Stimulated activated CD4-positive, alpha-beta T cell treated with anti-CD3 and anti-CD28 coated beads, Interleukin-15, amount 100 ng/mL, for 24 hours (primary cell): Measurements from ENCODE around the gene SLC35E4.
"Not testable (repeated sequence)": the region's sequence is repeated elsewhere in the genome, so short reads cannot be mapped to it uniquely, and the experiment has no call there.

Source experiments
- DNase-seq: peaks from one replicate; pipeline ENCODE4 v3.0.0-alpha.2; 2020

The SLC35E4 gene

DNA sequence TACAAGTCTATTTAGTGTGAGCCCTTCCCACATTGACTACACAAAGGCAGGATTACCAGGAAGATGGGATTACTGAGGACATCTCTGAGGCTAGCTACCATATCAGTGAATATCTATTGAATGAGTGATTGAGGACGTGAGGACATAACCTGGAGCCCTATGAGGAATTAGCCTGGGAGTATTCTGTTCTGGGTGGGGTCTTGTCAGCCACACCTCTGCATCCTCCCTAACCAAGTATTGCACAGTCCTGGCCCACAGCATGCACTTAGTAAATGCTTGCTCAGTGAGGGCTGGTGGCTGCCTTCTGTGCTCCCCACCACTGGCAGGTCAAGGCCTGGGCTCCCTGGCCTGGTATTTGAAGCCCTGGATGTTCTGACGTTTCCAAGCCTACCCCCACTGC is 17.3 kb downstream of the SLC35E4 start:
- no peak for DNase-seq

DNA sequence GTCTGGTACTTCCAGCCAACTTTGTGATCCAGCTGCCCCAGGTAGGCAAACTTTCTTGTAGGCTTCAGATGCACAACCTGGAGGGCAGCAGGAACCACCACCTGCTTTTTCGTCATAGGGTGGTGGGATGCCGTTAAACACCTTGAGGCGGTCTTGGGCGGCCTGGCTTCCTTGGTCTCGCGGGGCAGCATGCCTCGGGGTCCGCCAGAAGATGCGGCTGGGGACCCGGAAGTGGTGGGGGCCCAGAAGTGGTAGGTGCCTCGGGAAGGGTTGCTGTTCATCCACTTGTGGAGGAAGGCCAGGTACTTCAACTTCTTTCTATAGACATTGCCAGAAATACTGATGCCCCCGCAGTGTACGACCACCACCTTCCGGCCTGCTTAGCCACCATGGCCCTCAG is 18.8 kb downstream of the SLC35E4 start:
- DNase-seq, result no peak

GRCh38 chr22:30655532-30655931 is 20.0 kb downstream of the SLC35E4 start:
- no peak for DNase-seq

- no peak for DNase-seq
These were observed 26.5 kb downstream of the SLC35E4 start for GRCh38 chr22:30662040-30662439.

GRCh38 chr22:30664798-30665197 is 29.2 kb downstream of the SLC35E4 start:
- DNase-seq, result no peak

DNA sequence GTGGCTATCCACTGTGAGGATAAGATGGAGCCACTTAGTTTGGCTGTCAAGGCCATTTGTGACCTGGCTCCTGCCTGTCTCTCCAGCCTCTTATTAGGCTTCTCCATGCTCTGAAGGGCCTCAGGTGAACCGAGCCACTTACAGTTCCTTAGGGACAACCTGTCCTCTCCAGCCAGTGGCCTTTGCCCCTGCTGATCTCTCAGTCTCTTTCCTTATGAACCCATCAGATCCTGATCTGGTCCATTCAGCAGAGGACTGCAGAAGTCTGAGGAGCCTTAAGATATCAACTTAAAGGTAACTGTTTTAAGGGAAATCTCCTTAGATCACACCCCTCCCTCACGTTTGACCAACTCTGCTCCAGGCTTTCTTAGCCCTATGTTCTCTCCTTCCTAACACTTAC is 29.7 kb downstream of the SLC35E4 start:
- no peak for DNase-seq

DNA sequence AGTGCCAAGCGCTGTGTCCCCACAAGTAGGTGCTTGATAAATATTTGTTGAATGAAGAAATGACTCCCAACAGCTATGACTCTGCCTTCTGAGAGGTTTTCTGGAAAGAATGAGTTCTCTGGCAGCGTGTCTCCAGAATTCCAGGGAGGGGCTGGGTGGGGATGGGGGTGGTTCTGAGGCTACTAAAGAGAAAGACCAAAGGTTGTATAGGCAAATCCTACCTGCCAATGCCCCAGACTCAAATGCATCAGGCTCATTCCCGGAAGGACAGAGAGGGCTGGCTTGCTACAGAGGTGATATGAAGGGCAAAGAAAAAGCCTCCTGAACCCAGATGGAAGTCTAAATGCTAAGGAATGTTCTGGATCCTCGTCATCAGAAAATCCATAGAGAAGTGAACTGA is 30.2 kb downstream of the SLC35E4 start:
- no peak for DNase-seq

GRCh38 chr22:30667107-30667493 is 31.5 kb downstream of the SLC35E4 start:
- DNase-seq, result peak; percentile 22

GRCh38 chr22:30667494-30668385 is 32.2 kb downstream of the SLC35E4 start, which contains the start of gene DUSP18:
Gene DUSP18 (minus strand): TSS chr22:30667875. CDS start chr22:30664003, 3,872 bp downstream.
- peak; percentile 94 for DNase-seq

DNA sequence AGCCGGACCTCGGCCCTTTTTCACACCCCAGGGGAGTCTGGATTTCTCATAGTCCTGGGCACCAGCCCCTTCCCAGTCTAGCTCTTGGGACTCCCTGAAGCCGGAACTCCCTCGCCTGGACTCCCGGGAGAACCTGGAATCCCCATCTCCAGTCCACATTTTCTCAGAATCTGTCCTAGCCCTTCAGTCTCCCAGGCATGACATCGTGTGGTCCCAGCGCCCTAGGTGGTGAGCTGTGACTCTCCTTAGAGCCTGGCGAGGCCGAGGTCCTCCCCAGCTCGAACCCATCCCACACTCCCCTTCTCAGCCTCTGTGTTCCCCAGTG is 32.8 kb downstream of the SLC35E4 start:
- DNase-seq, result no peak

DNA sequence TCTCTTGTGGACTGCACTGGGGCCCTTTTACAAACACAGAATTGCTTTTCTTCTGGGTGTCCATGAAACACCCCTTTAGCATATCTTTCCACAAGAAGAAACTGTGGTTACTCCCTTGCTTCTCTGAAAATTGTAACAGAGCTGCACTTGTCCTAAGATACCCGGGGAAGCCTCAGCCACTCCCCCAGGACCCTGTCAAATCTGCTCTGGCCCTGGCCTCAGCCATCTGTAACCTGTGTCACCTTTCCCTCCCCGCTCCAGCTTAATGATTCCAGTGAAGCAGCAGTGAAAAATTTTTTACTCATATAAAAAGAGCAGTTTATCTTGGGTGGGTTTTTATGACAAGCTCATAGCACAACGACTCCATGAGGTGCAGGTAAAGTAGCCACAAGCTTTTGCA is 35.5 kb downstream of the SLC35E4 start:
- no peak for DNase-seq

DNA sequence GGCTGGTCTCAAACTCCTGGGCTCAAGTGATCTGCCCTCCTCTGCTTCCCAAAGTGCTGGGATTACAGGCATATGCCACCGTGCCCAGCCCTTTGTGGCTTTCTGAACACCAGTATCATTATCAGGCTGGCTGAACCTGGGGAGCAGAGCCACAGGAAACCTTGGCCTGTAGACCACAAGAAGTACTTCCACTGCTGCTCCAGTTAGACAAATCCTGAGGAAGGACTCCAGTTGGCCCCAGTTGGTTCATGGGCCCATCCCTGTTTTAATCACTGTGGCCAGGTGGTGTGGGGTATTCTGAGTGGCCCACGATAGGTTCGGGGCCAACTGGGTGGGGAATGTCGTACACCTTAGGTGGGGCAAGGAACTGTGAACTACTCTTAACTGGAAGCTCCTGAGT is 37.6 kb downstream of the SLC35E4 start:
- DNase-seq, result no peak

DNA sequence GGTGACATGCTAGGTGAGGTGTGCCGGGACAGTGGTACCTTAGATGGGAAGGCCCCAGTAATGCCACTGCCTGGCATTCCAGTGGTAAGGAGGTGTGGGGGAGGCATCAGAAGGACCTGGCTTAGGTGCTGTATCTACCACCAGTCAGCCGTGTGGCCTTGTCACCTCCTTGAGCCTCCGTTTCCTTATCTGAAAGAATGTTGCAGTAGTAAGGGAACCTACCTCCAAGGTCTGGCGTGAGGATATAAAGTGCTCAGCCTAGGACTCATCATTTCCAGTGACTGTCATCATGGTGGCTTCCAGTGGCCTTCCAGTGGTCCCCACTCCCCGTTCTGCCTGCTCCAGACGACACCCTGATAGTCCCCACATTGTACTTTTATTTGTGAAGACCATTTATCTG is 38.9 kb downstream of the SLC35E4 start:
- no peak for DNase-seq

DNA sequence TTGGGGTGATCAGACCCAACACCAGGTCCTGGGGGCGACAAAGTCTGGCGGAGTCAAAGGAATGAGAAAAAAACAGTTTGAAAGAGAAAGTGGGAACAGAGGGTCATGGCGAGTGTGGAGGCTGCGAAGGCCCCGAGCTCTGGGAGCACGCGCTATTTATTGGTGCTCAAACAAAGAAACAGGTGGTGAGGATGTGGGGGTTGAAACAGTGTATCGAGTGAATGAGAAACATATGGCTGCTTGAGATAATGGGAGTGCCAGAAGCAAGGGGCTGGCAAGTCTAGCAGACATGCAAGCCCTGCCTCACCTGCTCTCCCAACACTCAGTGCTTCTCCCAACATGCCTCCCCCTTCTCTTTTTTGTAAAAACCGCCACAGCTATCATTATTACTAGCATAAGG is 39.9 kb downstream of the SLC35E4 start:
- DNase-seq, result no peak

- DNase-seq, result not testable (repeated sequence)
These were observed 41.0 kb downstream of the SLC35E4 start for GRCh38 chr22:30676565-30676964.

- not testable (repeated sequence) for DNase-seq
These were observed 44.5 kb downstream of the SLC35E4 start for GRCh38 chr22:30679895-30680690.

DNA sequence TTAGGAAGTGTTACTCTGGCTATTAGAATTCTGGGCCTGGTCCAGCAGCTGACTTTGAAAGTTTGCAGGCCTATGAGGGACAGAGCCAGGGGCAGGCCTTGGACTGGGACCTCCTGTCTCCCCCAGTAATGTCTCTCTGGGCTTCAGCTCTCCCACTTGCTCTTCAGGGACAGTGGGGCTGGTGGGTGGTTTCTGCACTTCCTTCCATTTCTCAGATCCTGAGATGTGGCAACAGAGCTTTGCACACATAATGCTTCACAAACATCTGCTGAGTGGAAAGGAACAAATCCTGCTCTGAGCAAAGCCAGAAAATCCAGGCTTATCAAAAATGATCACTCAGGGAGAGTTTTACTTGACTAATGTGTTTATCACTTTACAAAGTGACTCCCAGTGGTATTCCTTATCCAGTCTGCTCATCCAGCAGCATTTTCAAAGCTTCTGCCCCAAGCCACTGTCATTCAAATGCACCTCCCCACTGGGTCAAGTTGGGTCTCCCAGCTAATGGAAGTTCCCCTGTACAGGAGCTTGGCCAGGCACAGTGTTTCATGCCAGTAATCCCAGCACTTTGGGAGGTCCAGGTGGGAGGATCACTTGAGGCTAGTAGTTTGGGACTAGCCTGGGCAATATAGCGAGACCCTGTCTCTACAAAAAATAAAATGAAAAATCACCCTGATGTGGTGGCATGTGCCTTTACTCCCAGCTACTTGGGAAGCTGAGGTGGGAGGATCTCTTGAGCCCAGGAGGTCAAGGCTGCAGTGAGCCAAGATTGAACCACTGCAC is 45.6 kb downstream of the SLC35E4 start:
- DNase-seq, result no peak

GRCh38 chr22:30681831-30682230 is 46.2 kb downstream of the SLC35E4 start:
- no peak for DNase-seq

DNA sequence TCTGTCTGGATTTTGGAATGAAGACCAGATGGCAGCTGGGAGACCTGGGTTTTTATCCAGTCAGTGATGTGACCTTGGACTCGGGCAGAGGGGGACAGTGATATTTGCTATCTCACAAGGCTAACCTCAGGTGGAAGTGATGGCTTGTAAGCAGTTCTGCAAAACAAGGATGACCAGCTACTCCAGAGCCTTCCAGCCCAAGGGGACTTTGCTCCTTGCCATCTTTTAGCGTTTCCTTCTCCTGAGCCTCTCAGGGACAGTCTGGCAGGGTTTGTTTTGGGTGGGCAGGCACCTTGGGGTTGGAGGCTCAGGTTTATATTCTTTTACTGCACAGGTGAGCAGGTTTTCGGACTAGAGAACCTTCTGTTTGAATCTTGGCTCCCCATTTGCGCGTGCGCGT is 49.6 kb downstream of the SLC35E4 start:
- DNase-seq, result no peak

DNA sequence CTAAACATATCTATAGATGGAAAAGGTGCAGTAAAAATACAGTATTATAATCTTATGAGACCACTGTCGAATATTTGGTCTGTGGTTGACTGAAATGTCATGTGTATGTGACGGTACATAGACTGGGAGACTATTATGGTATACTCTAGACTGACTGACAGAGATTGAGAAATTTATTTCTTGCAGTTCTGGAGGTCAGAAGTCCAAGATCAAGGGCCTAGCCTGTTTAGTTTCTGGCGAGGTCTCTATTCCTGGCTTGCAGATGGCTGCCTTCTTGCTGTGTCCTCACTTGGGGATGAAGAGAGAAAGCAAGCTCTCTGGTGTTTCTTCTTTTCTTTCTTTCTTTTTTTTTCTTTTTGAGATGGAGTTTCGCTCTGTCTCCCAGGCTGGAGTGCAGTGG is 51.8 kb downstream of the SLC35E4 start:
- no peak for DNase-seq

DNA sequence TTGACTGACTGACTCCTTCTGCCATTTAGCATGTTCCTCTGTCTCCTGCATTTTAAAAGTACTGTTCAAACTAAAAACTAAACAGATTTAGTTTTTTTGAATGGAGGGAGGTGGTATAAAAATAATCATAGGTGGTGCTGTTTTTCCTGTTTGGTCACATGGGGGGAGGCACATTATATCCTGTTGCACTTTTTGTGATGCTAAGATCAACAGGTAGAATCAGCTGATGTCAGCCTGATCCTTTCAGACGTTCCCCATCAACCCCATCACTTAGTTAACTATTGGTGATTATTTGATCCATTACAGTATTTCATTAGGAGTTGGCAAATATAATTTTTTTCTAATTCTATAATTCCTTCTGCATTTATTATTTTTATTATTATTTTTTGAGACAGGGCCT is 54.0 kb downstream of the SLC35E4 start:
- DNase-seq, result no peak

DNA sequence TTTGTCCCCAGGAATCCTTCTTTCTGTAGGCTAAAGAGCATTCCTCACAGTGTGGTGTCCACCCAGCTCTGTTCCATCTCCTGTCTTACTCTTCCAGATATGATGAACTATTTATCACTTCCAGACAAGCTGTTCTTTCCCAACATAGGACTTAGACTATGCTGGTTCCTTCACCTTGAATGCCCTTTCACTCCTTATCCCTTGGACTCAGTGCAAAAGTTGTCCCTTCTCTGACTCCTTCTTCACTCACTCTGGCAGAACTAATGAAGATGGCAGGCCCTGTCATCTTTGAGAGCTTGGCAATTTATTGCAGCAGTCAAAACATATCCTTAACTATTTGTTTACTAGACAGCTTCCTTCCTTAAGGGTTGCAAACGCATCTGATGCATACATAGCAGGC is 55.6 kb downstream of the SLC35E4 start:
- DNase-seq, result no peak

- DNase-seq, result peak; percentile 75
These were observed 58.6 kb downstream of the SLC35E4 start for GRCh38 chr22:30694171-30694639.
